HG03571 (cell line): ENCODE measurements around the gene HIRA.

Source experiments
- ATAC-seq: cut with Tn5 transposase; IDR thresholded peaks from one replicate; pipeline ENCODE4 v1.9.1; 2021; ENCODE audit not compliant: unreplicated experiment

Gene HIRA

GRCh38 chr22:19411690-19412045 lies 19.9 kb downstream of the HIRA start:
- ATAC-seq: no peak

- no peak for ATAC-seq
These were observed 20.4 kb downstream of the HIRA start for GRCh38 chr22:19410941-19411689.

- ATAC-seq: no peak
These were observed 23.6 kb downstream of the HIRA start for GRCh38 chr22:19407649-19408606.

- no peak for ATAC-seq
These were observed 24.7 kb downstream of the HIRA start for GRCh38 chr22:19406846-19407245.

GRCh38 chr22:19406281-19406811 lies 25.2 kb downstream of the HIRA start:
- ATAC-seq: no peak

GRCh38 chr22:19405652-19406051 lies 25.9 kb downstream of the HIRA start:
- no peak for ATAC-seq

GRCh38 chr22:19405133-19405532 lies 26.4 kb downstream of the HIRA start:
- ATAC-seq: no peak

- ATAC-seq: no peak
These were observed 26.9 kb downstream of the HIRA start for GRCh38 chr22:19404676-19405075.

- ATAC-seq: no peak
These were observed 28.8 kb downstream of the HIRA start for GRCh38 chr22:19402642-19403191.

GRCh38 chr22:19401483-19401882 lies 30.1 kb downstream of the HIRA start:
- no peak for ATAC-seq

- ATAC-seq: no peak
These were observed 30.7 kb downstream of the HIRA start for GRCh38 chr22:19400881-19401280.

GRCh38 chr22:19398652-19399051 lies 32.9 kb downstream of the HIRA start:
- ATAC-seq: no peak

- ATAC-seq: no peak
These were observed 33.3 kb downstream of the HIRA start for GRCh38 chr22:19398206-19398605.

GRCh38 chr22:19397734-19398104 lies 33.8 kb downstream of the HIRA start:
- ATAC-seq: no peak

- no peak for ATAC-seq
These were observed 34.4 kb downstream of the HIRA start for GRCh38 chr22:19396934-19397733.

- ATAC-seq: no peak
These were observed 35.0 kb downstream of the HIRA start for GRCh38 chr22:19396561-19396933.

- ATAC-seq: no peak
These were observed 36.3 kb downstream of the HIRA start for GRCh38 chr22:19395276-19395675.

GRCh38 chr22:19394274-19395050 lies 37.1 kb downstream of the HIRA start:
- ATAC-seq: no peak

- no peak for ATAC-seq
These were observed 37.8 kb downstream of the HIRA start for GRCh38 chr22:19393704-19394103.

- ATAC-seq: no peak
These were observed 44.0 kb downstream of the HIRA start for GRCh38 chr22:19387575-19387974.
